Bronchus fibroblast of lung (primary cell): ENCODE results near the gene CCDC178. TPM values are rescaled to one million over a fixed set of nuclear protein-coding genes. Genes with fewer than 3 reads are reported as not detected.

Experiments
- total RNA-seq: library from RNA; depleted of rRNA; stranded (reverse); fragments of >200 nt; gene quantifications from 2 replicates; pipeline ENCODE4 v1.2.3, GENCODE V29; 2015

Gene CCDC178
- 0.59 TPM in 1 of 2 replicates, not detected in the other for total RNA-seq

GRCh38 chr18:33440060-33441043 lies at the start of gene CCDC178:
CCDC178 (minus strand) TSS chr18:33440721; CDS start chr18:33412088, 28,633 bp downstream.

Other genes starting within 250 kb of the CCDC178 start
- gene ASXL3, start 137.5 kb upstream of the CCDC178 start, total RNA-seq = 0.34 and 0.45 TPM in 2 replicates